HCT116 (cell line): ENCODE data around the gene SYTL3. TPM values are rescaled to one million over a fixed set of nuclear protein-coding genes. Genes with fewer than 3 reads are reported as not detected.
A peak's percentile ranks its signal among the peaks of the same experiment; 100 is the strongest.

ENCODE experiments used
- ATAC-seq: fragments of 200-7000 bp; cut with Tn5 transposase; 2 replicates; pipeline ENCODE4 v1.9.1; 2020; ENCODE audit warnings: mild to moderate bottlenecking, moderate library complexity
- BruUV-seq: library from RNA; stranded (reverse); fragments of 400-500 nt; replicated peaks from 2 replicates; lab custom pipeline; 2021; lab: Mats Ljungman, UMichigan
- CTCF ChIA-PET: fragments of 300-600 bp; sonication (Branson Sonifier 250); formaldehyde crosslinking; loops from one replicate; lab custom pipeline; 2021; ENCODE audit warnings: antibody characterized with exemption; lab: Charles Lee
- POLR2A ChIA-PET: fragments of 300-600, 350-600 bp; sonication (Branson Sonifier 250); formaldehyde crosslinking; loops from one replicate; lab custom pipeline; 2021; ENCODE audit warnings: antibody characterized with exemption; lab: Charles Lee
- RAD21 ChIA-PET, 2 experiments: fragments of 300-600 bp; sonication (Branson Sonifier 250); formaldehyde crosslinking; loops; one replicate each; lab custom pipeline; 2023; ENCODE audit warnings: low total read pairs in 2 of 2; ENCODE audit not compliant: uncharacterized antibody in 2 of 2, unreplicated experiment in 2 of 2, low non-redundant PET in 1 of 2; lab: Charles Lee
- DNase-seq: peaks from one replicate; pipeline ENCODE4 v3.0.0-alpha.2; 2010; ENCODE audit warnings: low read depth, low spot score
- H2AFZ ChIP-seq: fragments of 200-600 bp; shearing (Covaris generic), sonication (generic); 2 replicates; pipeline ENCODE4 v1.6.1; 2017; ENCODE audit warnings: low read depth, mixed run types, mixed read lengths, antibody characterized with exemption, low read length; ENCODE audit not compliant: poor library complexity, severe bottlenecking
- H3K27ac ChIP-seq: 2 replicates; pipeline ENCODE4 v1.5.1; 2012; ENCODE audit warnings: low read depth, low read length
- H3K27me3 ChIP-seq: fragments of 200-600 bp; sonication (generic); 2 replicates; pipeline ENCODE4 v1.6.1; 2016; ENCODE audit warnings: mixed run types, low read length, mixed read lengths; ENCODE audit not compliant: insufficient read depth
- H3K36me3 ChIP-seq, 2 experiments: fragments of 200-500 bp in 1 of 2; fragments of 200-600 bp in 1 of 2; sonication (Bioruptor generic) in 1 of 2; sonication (generic) in 1 of 2; 2 replicates each; pipeline versions ENCODE4 v1.5.1 to v1.6.1; 2014 to 2016; ENCODE audit warnings: low read length in 2 of 2, inconsistent platforms in 1 of 2, mixed read lengths in 1 of 2, mixed run types in 1 of 2; ENCODE audit not compliant: insufficient read depth in 2 of 2, control insufficient read depth in 1 of 2
- H3K4me1 ChIP-seq, 2 experiments: fragments of 200-600 bp in 1 of 2; sonication (generic) in 1 of 2; 2 replicates each; pipeline versions ENCODE4 v1.5.1 to v1.6.1; 2012 to 2017; ENCODE audit warnings: low read length in 2 of 2, inconsistent platforms in 1 of 2, mild to moderate bottlenecking in 1 of 2, mixed read lengths in 1 of 2, mixed run types in 1 of 2, moderate library complexity in 1 of 2; ENCODE audit not compliant: insufficient read depth in 2 of 2, control insufficient read depth in 1 of 2
- H3K4me2 ChIP-seq: fragments of 200-600 bp; sonication (generic); 2 replicates; pipeline ENCODE4 v1.6.1; 2017; ENCODE audit warnings: mixed run types, low read length, mixed read lengths
- H3K4me3 ChIP-seq, 2 experiments: fragments of 200-600 bp in 1 of 2; sonication (generic) in 1 of 2; replicated peaks in 1 of 2; 2 replicates each; pipeline ENCODE4 v1.5.1; 2011 to 2016; ENCODE audit warnings: low read length in 2 of 2, control low read depth in 1 of 2, low read depth in 1 of 2, mild to moderate bottlenecking in 1 of 2, mixed read lengths in 1 of 2, mixed run types in 1 of 2
- H3K79me2 ChIP-seq: fragments of 200-600 bp; sonication (generic); 2 replicates; pipeline ENCODE4 v1.6.1; 2017; ENCODE audit warnings: mild to moderate bottlenecking, mixed run types, low read length, moderate library complexity, mixed read lengths; ENCODE audit not compliant: insufficient read depth
- H3K9ac ChIP-seq: fragments of 200-600 bp; sonication (generic); 2 replicates; pipeline ENCODE4 v1.6.1; 2016; ENCODE audit warnings: low read length, mixed read lengths
- H3K9me2 ChIP-seq: fragments of 200-600 bp; sonication (generic), shearing (Covaris generic); 2 replicates; pipeline ENCODE4 v1.6.1; 2017; ENCODE audit warnings: mixed run types, mild to moderate bottlenecking, moderate library complexity; ENCODE audit not compliant: insufficient read depth
- H3K9me3 ChIP-seq, 2 experiments: fragments of 200-500 bp in 1 of 2; fragments of 200-600 bp in 1 of 2; sonication (Bioruptor generic) in 1 of 2; sonication (generic) in 1 of 2; 2 replicates each; pipeline ENCODE4 v1.6.1; 2014 to 2017; ENCODE audit warnings: low read length in 2 of 2, mixed read lengths in 2 of 2, inconsistent platforms in 1 of 2, low read depth in 1 of 2, mild to moderate bottlenecking in 1 of 2, mixed run types in 1 of 2, moderate library complexity in 1 of 2; ENCODE audit not compliant: control insufficient read depth in 1 of 2, insufficient read depth in 1 of 2
- H4K20me1 ChIP-seq: fragments of 200-600 bp; sonication (generic), shearing (Covaris generic); 2 replicates; pipeline ENCODE4 v1.6.1; 2017; ENCODE audit warnings: mixed run types, mild to moderate bottlenecking, moderate library complexity; ENCODE audit not compliant: insufficient read depth
- CEBPB ChIP-seq: IDR thresholded peaks from 2 replicates; pipeline ENCODE4 v1.6.1; 2012; ENCODE audit warnings: low read depth
- EZH2 ChIP-seq: fragments of 200-600 bp; sonication (generic); IDR thresholded peaks from 2 replicates; pipeline ENCODE4 v1.6.1; 2017; ENCODE audit warnings: antibody characterized with exemption, mixed run types
- EZH2phosphoT487 ChIP-seq: fragments of 200-600 bp; IDR thresholded peaks from 2 replicates; pipeline ENCODE4 v1.6.1; 2018; ENCODE audit warnings: antibody characterized with exemption, borderline replicate concordance
- FOSL1 ChIP-seq: IDR thresholded peaks from 2 replicates; pipeline ENCODE4 v1.6.1; 2012; ENCODE audit warnings: low read depth
- intact Hi-C: fragments of 100-400 bp; cut with micrococcal nuclease; formaldehyde crosslinking; loops from 2 replicates; pipeline ENCODE4 v1.10.0; 2022
- total RNA-seq: library from RNA; stranded (reverse); gene quantifications from one replicate; pipeline ENCODE4 v1.2.1, GENCODE V29; 2021; ENCODE audit not compliant: unreplicated experiment
- TF ChIP-seq, protein P1 (sequence below): IDR thresholded peaks from 2 replicates; pipeline ENCODE4 v1.6.1; 2011; ENCODE audit warnings: mild to moderate bottlenecking, low read length, moderate library complexity; ENCODE audit not compliant: insufficient replicate concordance; ENCODE audit errors: extremely low read depth
- TF ChIP-seq, protein P2 (sequence below), 3 experiments: fragments of 200-600 bp in 1 of 3; sonication (generic) in 1 of 3; IDR thresholded peaks in 2 of 3; conservative IDR thresholded peaks in 1 of 3; 2 replicates each; pipeline ENCODE4 v1.5.1; 2012 to 2017; ENCODE audit warnings: low read depth in 2 of 3, low read length in 2 of 3, antibody characterized with exemption in 1 of 3, borderline replicate concordance in 1 of 3, control low read depth in 1 of 3, mild to moderate bottlenecking in 1 of 3, mixed read lengths in 1 of 3, mixed run types in 1 of 3, moderate library complexity in 1 of 3; ENCODE audit not compliant: insufficient read depth in 1 of 3

Gene SYTL3
- total RNA-seq, 1 experiment from 2014 or later = 55.3 TPM

DNA sequence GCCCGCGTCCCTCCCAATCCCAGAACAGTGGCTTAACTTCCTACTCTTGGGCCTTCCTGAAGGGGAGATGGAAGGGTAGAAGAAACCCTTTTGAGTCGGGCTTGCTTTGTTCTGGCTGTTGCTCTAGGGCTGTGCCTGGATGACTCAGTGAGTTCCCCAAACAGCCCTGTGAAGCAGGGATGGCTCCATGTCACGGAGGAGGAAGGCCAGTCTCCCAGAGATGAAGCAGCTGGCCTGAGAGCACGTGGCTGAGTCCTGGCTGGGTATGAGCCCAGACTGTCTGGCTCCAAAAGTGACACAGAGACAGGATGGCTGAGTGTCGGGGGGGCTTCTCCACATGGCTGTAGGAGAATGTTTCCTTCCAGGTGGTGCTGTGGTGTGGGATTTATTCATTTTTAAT lies 4.6 kb downstream of the SYTL3 start (continued):
- TF ChIP-seq, protein P1, sequence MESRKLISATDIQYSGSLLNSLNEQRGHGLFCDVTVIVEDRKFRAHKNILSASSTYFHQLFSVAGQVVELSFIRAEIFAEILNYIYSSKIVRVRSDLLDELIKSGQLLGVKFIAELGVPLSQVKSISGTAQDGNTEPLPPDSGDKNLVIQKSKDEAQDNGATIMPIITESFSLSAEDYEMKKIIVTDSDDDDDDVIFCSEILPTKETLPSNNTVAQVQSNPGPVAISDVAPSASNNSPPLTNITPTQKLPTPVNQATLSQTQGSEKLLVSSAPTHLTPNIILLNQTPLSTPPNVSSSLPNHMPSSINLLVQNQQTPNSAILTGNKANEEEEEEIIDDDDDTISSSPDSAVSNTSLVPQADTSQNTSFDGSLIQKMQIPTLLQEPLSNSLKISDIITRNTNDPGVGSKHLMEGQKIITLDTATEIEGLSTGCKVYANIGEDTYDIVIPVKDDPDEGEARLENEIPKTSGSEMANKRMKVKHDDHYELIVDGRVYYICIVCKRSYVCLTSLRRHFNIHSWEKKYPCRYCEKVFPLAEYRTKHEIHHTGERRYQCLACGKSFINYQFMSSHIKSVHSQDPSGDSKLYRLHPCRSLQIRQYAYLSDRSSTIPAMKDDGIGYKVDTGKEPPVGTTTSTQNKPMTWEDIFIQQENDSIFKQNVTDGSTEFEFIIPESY = no peak
- peak; percentile 50 for TF ChIP-seq FOSL1
- no peak for TF ChIP-seq EZH2phosphoT487
- TF ChIP-seq, protein P2, sequence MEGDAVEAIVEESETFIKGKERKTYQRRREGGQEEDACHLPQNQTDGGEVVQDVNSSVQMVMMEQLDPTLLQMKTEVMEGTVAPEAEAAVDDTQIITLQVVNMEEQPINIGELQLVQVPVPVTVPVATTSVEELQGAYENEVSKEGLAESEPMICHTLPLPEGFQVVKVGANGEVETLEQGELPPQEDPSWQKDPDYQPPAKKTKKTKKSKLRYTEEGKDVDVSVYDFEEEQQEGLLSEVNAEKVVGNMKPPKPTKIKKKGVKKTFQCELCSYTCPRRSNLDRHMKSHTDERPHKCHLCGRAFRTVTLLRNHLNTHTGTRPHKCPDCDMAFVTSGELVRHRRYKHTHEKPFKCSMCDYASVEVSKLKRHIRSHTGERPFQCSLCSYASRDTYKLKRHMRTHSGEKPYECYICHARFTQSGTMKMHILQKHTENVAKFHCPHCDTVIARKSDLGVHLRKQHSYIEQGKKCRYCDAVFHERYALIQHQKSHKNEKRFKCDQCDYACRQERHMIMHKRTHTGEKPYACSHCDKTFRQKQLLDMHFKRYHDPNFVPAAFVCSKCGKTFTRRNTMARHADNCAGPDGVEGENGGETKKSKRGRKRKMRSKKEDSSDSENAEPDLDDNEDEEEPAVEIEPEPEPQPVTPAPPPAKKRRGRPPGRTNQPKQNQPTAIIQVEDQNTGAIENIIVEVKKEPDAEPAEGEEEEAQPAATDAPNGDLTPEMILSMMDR (IDR thresholded peaks at IDR 0.05 in 2 of 3, conservative IDR thresholded peaks at IDR 0.05 in 1 of 3; ENCODE audit: borderline replicate concordance in 1 of 3, insufficient read depth in 1 of 3, low read depth in 2 of 3, low read length in 2 of 3) = no peak

DNA sequence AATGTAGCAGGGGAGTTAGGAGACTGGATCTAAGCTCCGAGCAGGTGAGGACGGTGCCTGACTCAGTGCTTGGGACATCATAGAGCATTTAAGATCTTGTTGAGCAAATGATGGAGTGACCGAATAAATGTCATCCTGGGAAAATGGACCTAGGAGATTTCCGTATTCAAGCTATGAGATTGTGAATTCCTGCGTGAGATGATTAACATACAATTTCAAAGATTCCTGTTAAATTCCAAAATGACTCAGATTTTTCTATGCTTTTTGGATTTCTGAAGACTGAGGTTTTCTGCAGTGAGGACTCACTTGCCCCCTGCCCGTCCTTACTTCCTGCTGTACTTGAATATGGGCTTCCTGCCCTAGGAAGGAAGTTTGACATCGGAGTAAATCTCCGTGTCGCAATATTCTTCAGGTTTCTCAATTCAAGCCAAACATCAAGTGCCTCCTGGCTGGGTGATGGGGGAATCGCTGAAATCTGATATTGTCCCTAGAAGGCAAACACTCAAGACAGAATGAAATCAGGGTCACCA lies 5.2 kb downstream of the SYTL3 start:
- no peaks in the 10 kb centered on the region for H3K36me3 ChIP-seq
- peak; percentile 50; the same call in 1 of the 2 replicates for TF ChIP-seq CEBPB
- TF ChIP-seq EZH2 = no peak
- no peak overlapping the region for H3K4me3 ChIP-seq
- no peak overlapping the region for H2AFZ ChIP-seq
- H3K9ac ChIP-seq = peak overlapping the region; percentile 35
- CTCF ChIA-PET = no interaction called here
- no peaks in the 10 kb centered on the region for H3K27me3 ChIP-seq
- RAD21 ChIA-PET = no interaction called here
- H3K9me3 ChIP-seq = no peaks in the 10 kb centered on the region
- peak overlapping the region; percentile 49 for H3K4me2 ChIP-seq
- intact Hi-C loops = no loop called here
- no peak for ATAC-seq
- H3K79me2 ChIP-seq = no peaks in the 10 kb centered on the region
- H3K9me2 ChIP-seq = no peaks in the 10 kb centered on the region
- DNase-seq = no peak
- H3K4me1 ChIP-seq = peaks cover 45 to 56% of the 10 kb centered on the region in 2 experiments
- H3K27ac ChIP-seq = 0 out of 2 replicates have a peak overlapping the region, but pooled peaks have one; percentile 44
- H4K20me1 ChIP-seq = no peaks in the 10 kb centered on the region
- no TSS peak for BruUV-seq
- POLR2A ChIA-PET = no interaction called here
